GM21717 (cell line): ENCODE measurements around the gene CEP83.

Source experiments
- ATAC-seq: cut with Tn5 transposase; IDR thresholded peaks from one replicate; pipeline ENCODE4 v1.9.1; 2021; ENCODE audit warnings: mild to moderate bottlenecking, moderate library complexity; ENCODE audit not compliant: unreplicated experiment

CEP83 gene

GRCh38 chr12:94271351-94271750 lies 188.3 kb downstream of the CEP83 start:
- no peak for ATAC-seq

GRCh38 chr12:94269316-94269999 lies 190.2 kb downstream of the CEP83 start:
- peak; percentile 50 for ATAC-seq

- ATAC-seq: no peak
Measured at GRCh38 chr12:94267921-94268471, 191.7 kb downstream of the CEP83 start.

- no peak for ATAC-seq
Measured at GRCh38 chr12:94267537-94267872, 192.2 kb downstream of the CEP83 start.

GRCh38 chr12:94266796-94267536 lies 192.7 kb downstream of the CEP83 start:
- ATAC-seq: no peak

GRCh38 chr12:94265966-94266745 lies 193.5 kb downstream of the CEP83 start:
- no peak for ATAC-seq

GRCh38 chr12:94265539-94265938 lies 194.1 kb downstream of the CEP83 start:
- no peak for ATAC-seq

- no peak for ATAC-seq
Measured at GRCh38 chr12:94264736-94265485, 194.8 kb downstream of the CEP83 start.

- no peak for ATAC-seq
Measured at GRCh38 chr12:94263905-94264561, 195.6 kb downstream of the CEP83 start.

GRCh38 chr12:94263011-94263811 lies 196.5 kb downstream of the CEP83 start:
- peak; percentile 45 for ATAC-seq

- ATAC-seq: peak; percentile 43
Measured at GRCh38 chr12:94262228-94263010, 197.2 kb downstream of the CEP83 start.

- no peak for ATAC-seq
Measured at GRCh38 chr12:94261786-94262185, 197.9 kb downstream of the CEP83 start.

- no peak for ATAC-seq
Measured at GRCh38 chr12:94261119-94261518, 198.5 kb downstream of the CEP83 start.

- no peak for ATAC-seq
Measured at GRCh38 chr12:94260717-94261116, 198.9 kb downstream of the CEP83 start.

- no peak for ATAC-seq
Measured at GRCh38 chr12:94260017-94260416, 199.7 kb downstream of the CEP83 start.

GRCh38 chr12:94258593-94258992 lies 201.1 kb downstream of the CEP83 start:
- peak; percentile 48 for ATAC-seq
